HG02938 (cell line): ENCODE measurements around the gene NOP14.
"Not testable (repeated sequence)": the region's sequence is repeated elsewhere in the genome, so short reads cannot be mapped to it uniquely, and the experiment has no call there.

Experiments used
- ATAC-seq: cut with Tn5 transposase; IDR thresholded peaks from one replicate; pipeline ENCODE4 v1.9.1; 2021; ENCODE audit warnings: mild to moderate bottlenecking, moderate library complexity; ENCODE audit not compliant: unreplicated experiment

Gene NOP14

GRCh38 chr4:2918300-2918699, 44.9 kb downstream of the NOP14 start:
- not testable (repeated sequence) for ATAC-seq

DNA sequence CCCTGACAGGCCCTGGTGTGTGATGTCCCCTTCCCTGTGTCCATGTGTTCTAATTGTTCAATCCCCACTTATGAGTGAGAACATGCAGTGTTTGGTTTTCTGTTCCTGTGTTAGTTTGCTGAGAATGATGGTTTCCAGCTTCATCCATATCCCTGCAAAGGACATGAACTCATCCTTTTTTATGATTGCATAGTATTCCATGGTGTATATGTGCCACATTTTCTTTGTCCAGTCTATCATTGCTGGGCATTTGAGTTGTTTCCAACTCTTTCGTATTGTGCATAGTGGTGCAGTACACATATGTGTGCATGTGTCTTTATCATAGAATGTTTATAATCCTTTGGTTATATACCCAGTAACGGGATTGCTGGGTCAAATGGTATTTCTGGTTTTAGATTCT, 46.5 kb downstream of the NOP14 start:
- ATAC-seq, result not testable (repeated sequence)

DNA sequence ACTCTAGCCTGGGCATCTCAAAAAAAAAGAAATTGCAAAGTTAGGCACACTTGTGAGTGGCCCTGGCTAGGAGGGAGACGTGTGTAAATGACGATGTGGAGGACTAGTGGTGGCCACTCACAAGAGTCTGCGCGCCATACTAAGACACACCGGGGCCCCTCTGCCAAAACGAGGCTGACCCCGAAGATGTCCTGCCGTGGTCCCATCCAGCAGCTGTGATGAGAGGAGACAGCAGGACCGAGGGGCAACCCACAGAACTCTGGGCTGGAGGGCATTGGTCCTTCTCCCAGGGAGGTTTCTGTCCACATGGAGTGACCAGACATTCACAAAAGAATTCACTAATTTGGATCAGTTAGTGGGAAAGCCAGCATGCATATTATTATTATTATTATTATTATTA, 47.4 kb downstream of the NOP14 start:
- no peak for ATAC-seq

DNA sequence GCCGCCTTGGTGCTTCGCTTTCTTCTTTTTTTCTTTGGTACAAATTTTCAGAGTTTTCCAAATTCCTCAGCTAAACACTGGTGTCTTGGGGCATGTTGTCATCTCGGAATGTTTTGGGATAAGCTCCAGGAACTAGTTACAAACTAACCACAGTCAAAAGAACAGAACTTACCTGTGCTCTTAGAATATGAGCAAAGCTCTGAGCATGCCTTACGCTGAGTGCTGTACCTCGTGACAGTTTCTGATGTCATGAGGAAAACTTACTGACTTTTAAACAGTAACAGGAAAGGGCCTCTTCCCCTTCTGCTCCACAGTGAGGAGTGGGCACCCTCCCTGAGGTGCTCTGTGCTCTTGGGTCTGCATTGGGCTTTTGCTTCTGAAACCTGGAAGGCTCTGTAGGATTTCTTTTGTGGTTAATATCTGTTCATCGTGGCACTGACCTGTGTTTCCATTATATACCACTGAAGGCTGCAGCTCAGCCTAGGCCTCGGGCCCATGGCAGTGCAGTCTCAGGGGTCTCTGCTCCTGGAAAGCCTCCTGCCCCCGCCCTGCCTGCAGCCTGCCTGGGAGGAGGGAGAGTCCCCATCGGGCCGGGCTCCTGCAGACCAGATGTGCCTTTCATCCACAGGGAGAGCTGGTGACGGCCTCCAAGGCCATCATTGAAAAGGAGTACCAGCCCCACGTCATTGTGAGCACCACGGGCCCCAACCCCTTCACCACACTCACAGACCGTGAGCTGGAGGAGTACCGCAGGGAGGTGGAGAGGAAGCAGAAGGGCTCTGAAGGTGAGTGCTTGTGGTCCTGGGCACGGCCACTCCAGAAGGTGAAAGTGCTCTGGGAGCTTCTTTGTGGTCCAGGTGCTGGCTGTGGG, 48.7 kb downstream of the NOP14 start:
- peak; percentile 56 for ATAC-seq

- ATAC-seq, result no peak
These were observed 50.0 kb downstream of the NOP14 start for GRCh38 chr4:2913168-2913567.

- ATAC-seq, result no peak
These were observed 51.3 kb downstream of the NOP14 start for GRCh38 chr4:2911868-2912267.

GRCh38 chr4:2910409-2910808, 52.8 kb downstream of the NOP14 start:
- ATAC-seq, result no peak

DNA sequence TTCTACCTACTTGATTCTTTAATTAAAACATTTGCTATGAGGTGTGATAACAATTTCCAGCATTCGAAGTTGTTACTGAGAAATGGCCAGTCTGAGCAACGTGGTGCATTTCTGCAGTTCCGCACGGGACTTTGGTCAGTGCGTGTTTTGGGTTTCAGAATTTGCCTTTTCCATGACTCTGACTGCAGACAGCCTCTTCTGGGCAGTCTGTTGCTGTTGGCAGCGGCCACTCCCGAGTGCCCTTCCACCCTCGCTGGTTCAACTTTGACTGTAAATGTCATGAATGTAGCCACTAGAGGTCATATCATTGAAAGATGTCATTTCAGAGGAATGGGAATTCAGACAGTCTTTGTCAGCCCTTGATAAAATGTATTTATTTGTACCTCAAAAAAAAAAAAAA, 53.6 kb downstream of the NOP14 start:
- ATAC-seq, result no peak

DNA sequence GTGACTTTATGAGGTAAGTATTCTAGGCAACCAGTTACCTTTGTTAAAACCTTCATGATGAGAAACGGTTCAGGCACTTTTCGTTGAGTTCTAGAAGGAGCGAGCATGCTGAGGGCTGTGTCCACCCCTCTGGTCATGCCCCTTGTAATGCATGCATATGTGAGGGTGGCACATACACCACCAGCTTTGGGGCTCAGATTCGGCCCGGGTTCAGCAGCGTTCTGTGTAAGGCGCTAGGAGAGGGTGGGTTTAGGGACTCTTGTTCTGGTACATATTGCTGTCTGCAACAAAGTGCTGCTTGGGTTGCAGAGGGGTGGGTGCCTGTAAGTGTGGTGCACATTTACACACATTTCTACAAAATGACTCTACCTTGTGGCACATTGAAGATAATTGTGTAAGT, 54.5 kb downstream of the NOP14 start:
- no peak for ATAC-seq

- no peak for ATAC-seq
These were observed 55.4 kb downstream of the NOP14 start for GRCh38 chr4:2907706-2908293.

DNA sequence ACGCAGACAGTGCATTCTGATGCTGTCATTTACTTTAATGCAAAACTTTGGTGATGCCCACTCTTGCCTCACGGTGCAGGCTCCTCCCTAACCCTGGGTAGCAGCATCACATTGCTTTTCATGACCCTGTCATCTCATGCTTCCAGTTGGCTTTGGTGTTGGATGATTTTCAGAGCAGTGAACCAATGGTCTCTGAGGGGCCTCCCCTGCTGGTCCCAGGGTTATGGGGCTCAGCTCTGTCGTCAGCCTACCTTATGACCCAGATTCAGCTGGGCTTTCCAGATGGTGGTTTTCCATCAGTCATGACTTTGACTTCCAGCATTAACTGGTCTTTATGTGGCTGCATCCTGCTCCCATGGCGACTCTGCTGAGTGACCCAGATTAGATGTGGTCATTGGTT, 56.0 kb downstream of the NOP14 start:
- no peak for ATAC-seq

GRCh38 chr4:2906218-2906617, 57.0 kb downstream of the NOP14 start:
- no peak for ATAC-seq

DNA sequence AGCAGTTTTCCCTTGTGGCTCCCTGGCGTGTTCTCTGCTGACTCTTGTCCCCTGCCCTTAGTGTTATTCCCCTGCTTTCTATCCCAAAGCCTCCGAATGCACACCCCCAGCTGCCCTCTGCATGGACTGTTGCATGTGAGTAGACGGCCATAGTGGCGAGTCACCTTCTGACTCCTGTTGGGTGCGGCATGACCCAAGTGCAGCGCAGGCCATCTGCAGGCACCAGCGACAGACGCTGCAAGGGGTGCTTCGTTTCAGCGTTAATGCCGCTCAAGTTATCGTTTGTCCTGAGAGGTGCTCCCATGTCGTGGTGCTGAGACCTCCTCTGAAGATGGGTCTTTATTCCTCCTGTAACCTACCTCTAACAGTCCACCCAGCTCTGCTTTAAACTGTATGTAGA, 57.7 kb downstream of the NOP14 start:
- no peak for ATAC-seq

GRCh38 chr4:2902126-2902525, 61.1 kb downstream of the NOP14 start:
- ATAC-seq, result no peak

DNA sequence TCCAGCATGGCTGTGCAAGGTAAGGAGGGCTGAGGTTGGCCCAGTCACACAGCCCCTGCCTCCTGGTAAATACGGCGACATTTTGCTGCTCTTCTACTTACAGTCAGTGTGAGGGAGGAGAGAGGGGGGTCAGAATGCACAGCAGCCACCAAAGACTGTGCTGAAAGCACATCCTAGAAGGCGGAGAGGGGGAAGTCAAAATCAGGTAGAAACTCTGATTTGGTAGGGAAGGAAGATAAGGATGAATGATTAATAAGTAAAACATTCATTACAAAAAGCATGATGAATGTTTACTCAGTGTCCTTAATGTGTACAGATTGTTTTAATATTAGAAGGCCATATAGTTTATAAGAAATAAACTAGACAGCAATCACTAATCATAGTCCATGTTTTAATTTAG, 62.0 kb downstream of the NOP14 start:
- ATAC-seq, result no peak

DNA sequence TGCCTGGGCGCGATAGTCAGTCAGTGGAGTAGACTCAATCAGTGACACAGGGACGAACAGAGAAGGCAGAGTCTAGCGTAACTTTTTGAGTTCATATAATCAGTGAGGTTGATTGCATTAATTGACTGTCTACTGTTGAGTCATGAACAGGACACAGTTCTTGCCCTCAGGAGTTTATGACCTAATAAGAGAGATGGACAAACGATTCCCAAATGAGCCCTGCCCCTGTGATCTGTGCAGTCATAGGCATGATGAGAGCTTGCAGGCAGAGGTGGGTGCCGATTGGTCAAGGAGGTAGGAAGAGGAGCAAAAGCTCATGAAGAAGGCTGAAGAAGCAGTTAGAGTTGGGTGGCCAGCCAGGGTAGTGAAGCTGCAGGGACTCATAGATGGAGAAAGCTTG, 62.5 kb downstream of the NOP14 start:
- no peak for ATAC-seq

GRCh38 chr4:2898001-2898400, 65.2 kb downstream of the NOP14 start:
- ATAC-seq, result no peak

- ATAC-seq, result no peak
These were observed 69.4 kb downstream of the NOP14 start for GRCh38 chr4:2893772-2894171.

DNA sequence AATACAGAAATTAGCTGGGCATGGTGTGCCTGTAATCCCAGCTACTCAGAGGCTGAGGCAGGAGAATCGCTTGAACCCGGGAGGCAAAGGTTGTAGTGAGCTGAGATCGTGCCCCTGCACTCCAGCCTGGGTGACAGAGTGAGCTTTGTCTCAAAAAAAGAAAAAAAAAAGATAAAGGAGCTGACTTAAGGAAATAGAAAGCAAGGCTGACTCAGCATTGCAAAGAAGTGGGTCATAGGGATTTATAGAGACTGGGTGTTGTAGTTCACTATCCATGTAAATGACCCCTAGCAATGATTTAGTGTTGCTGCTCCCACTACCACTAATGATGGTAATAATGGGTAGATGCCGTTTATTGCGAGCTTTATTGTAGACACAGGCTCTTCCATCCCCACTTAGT, 71.9 kb downstream of the NOP14 start:
- ATAC-seq, result no peak

- ATAC-seq, result no peak
These were observed 74.3 kb downstream of the NOP14 start for GRCh38 chr4:2888886-2889285.
